A549 (cell line): Measurements from ENCODE around the gene PLCD3. TPM values are rescaled to one million over a fixed set of nuclear protein-coding genes. Genes with fewer than 3 reads are reported as not detected.

ENCODE experiments used
- ATAC-seq, 2 experiments: fragments of 200-7000 bp in 1 of 2; fragments of >200 bp in 1 of 2; cut with Nextera tagmentation in 1 of 2; cut with Tn5 transposase in 1 of 2; 3 replicates each; pipeline versions ENCODE4 v1.8.0 to v1.9.1; 2018 to 2020; ENCODE audit warnings: mild to moderate bottlenecking in 1 of 2, moderate library complexity in 1 of 2
- CTCF ChIA-PET: fragments of 300-600 bp; sonication (Branson Sonifier 250); formaldehyde crosslinking; extraction: SDS; loops from one replicate; lab custom pipeline; 2021; ENCODE audit warnings: antibody characterized with exemption, inconsistent platforms; lab: Yijun Ruan, JAX
- POLR2A ChIA-PET: fragments of 350-600 bp; formaldehyde crosslinking; extraction: SDS; loops from one replicate; lab custom pipeline; 2021; ENCODE audit warnings: antibody characterized with exemption, inconsistent platforms; lab: Yijun Ruan, JAX
- DNase-seq, 2 experiments: peaks; one replicate each; pipeline versions ENCODE4 v3.0.0 to v3.0.0-alpha.2; 2011 to 2016; ENCODE audit warnings: low read depth in 1 of 2, low spot score in 1 of 2
- FAIRE-seq: peaks from 2 replicates; lab custom pipeline; 2011; peaks lifted over from hg19 to GRCh38; lab: Jason Lieb, UNC
- H3K27ac ChIP-seq, 2 experiments: fragments of >200 bp; sonication (Bioruptor Twin); formaldehyde crosslinking; 3 replicates each; pipeline ENCODE4 v1.5.1; 2016 to 2017
- H3K4me1 ChIP-seq: fragments of >200 bp; sonication (Bioruptor Twin); formaldehyde crosslinking; 3 replicates; pipeline ENCODE4 v1.6.1; 2016
- H3K4me2 ChIP-seq: fragments of >200 bp; sonication (Bioruptor Twin); formaldehyde crosslinking; 3 replicates; pipeline ENCODE4 v1.6.1; 2016
- H3K4me3 ChIP-seq: fragments of >200 bp; sonication (Bioruptor Twin); formaldehyde crosslinking; 3 replicates; pipeline ENCODE4 v1.5.1; 2016
- H3K9me3 ChIP-seq: fragments of >200 bp; sonication (Bioruptor Twin); formaldehyde crosslinking; 3 replicates; pipeline ENCODE4 v1.6.1; 2016
- CBX8 ChIP-seq: fragments of 200-600 bp; sonication (generic); IDR thresholded peaks from 2 replicates; pipeline ENCODE4 v1.6.1; 2016
- EP300 ChIP-seq, 2 experiments: fragments of >200 bp; sonication (Bioruptor Twin); formaldehyde crosslinking; IDR thresholded peaks; 2 replicates in 1 of 2; 3 replicates in 1 of 2; pipeline ENCODE4 v1.6.1; 2016 to 2017
- ESRRA ChIP-seq: fragments of 150-350 bp; IDR thresholded peaks from 2 replicates; pipeline ENCODE4 v1.6.1; 2014; ENCODE audit warnings: mild to moderate bottlenecking, low read length, borderline replicate concordance
- FOSB ChIP-seq: fragments of 250-450 bp; sonication (Bioruptor Pico); IDR thresholded peaks from 2 replicates; pipeline ENCODE4 v1.5.0; 2020; ENCODE audit warnings: mild to moderate bottlenecking, moderate library complexity
- FOSL2 ChIP-seq, 2 experiments: fragments of 450-650 bp in 1 of 2; fragments of >200 bp in 1 of 2; sonication (Bioruptor Twin) in 1 of 2; formaldehyde crosslinking; IDR thresholded peaks; 2 replicates each; pipeline versions ENCODE4 v1.5.0 to v1.6.1; 2016 to 2020; ENCODE audit warnings: mild to moderate bottlenecking in 1 of 2, moderate library complexity in 1 of 2
- HOXB5 ChIP-seq: fragments of 250-450 bp; sonication (Bioruptor Pico); IDR thresholded peaks from 2 replicates; pipeline ENCODE4 v1.5.0; 2020; ENCODE audit warnings: mild to moderate bottlenecking, moderate library complexity
- JUN ChIP-seq, 2 experiments: fragments of >200 bp; sonication (Bioruptor Twin); formaldehyde crosslinking; IDR thresholded peaks; 2 replicates in 1 of 2; 3 replicates in 1 of 2; pipeline ENCODE4 v1.6.1; 2016 to 2017
- KDM5A ChIP-seq: fragments of 200-600 bp; sonication (generic); IDR thresholded peaks from 2 replicates; pipeline ENCODE4 v1.6.1; 2016; ENCODE audit warnings: antibody characterized with exemption, mild to moderate bottlenecking
- MAZ ChIP-seq: fragments of 150-350 bp; IDR thresholded peaks from 2 replicates; pipeline ENCODE4 v1.6.1; 2014; ENCODE audit warnings: antibody characterized with exemption, low read depth, low read length, borderline replicate concordance
- NFE2L2 ChIP-seq: fragments of 150-350 bp; conservative IDR thresholded peaks from 2 replicates; pipeline ENCODE4 v1.6.1; 2014; ENCODE audit warnings: low read length
- PHF8 ChIP-seq: fragments of 200-600 bp; sonication (generic); IDR thresholded peaks from 2 replicates; pipeline ENCODE4 v1.6.1; 2016; ENCODE audit warnings: low read depth, mild to moderate bottlenecking, antibody characterized with exemption, moderate library complexity, borderline replicate concordance
- RAD21 ChIP-seq, 2 experiments: fragments of >200 bp in 1 of 2; sonication (Bioruptor Twin) in 1 of 2; formaldehyde crosslinking in 1 of 2; IDR thresholded peaks in 1 of 2; conservative IDR thresholded peaks in 1 of 2; 2 replicates in 1 of 2; 3 replicates in 1 of 2; pipeline ENCODE4 v1.6.1; 2012 to 2018; ENCODE audit warnings: inconsistent platforms in 1 of 2
- SMC3 ChIP-seq: fragments of >200 bp; sonication (Bioruptor Twin); formaldehyde crosslinking; IDR thresholded peaks from 3 replicates; pipeline ENCODE4 v1.6.1; 2018; ENCODE audit warnings: inconsistent platforms
- TP53 ChIP-seq: fragments of 250-450 bp; sonication (Bioruptor Pico); IDR thresholded peaks from 2 replicates; pipeline ENCODE4 v1.5.0; 2021; ENCODE audit warnings: mild to moderate bottlenecking, moderate library complexity
- ZC3H11A ChIP-seq: fragments of 450-650 bp; IDR thresholded peaks from 2 replicates; pipeline ENCODE4 v1.6.1; 2014; ENCODE audit warnings: antibody characterized with exemption, mild to moderate bottlenecking
- WGBS: methylation state at CpG from one replicate; pipeline ENCODE4 v1.1.6; 2017; ENCODE audit errors: missing lambda C conversion rate; 5-methylcytosine and 5-hydroxymethylcytosine counted together
- polyA plus RNA-seq, 4 experiments: library from polyadenylated mRNA; depleted of rRNA in 3 of 4; stranded (reverse); fragments of >200 nt; fragmentation: RNase III in 1 of 4; extraction: RNeasy Plus Mini Kit Qiagen cat#74134 plus additional on column Dnase treatment in 1 of 4; gene quantifications; 2 replicates in 3 of 4; 3 replicates in 1 of 4; pipeline ENCODE4 v1.2.3, GENCODE V29; 2011 to 2017
- TF ChIP-seq, protein P1 (sequence below): fragments of >200 bp; sonication (Bioruptor Twin); formaldehyde crosslinking; IDR thresholded peaks from 3 replicates; pipeline ENCODE4 v1.5.1; 2016
- TF ChIP-seq, protein P2 (sequence below): IDR thresholded peaks from 2 replicates; pipeline ENCODE4 v1.6.1; 2012; ENCODE audit warnings: low read depth, borderline replicate concordance
- TF ChIP-seq, protein P3 (sequence below): IDR thresholded peaks from 2 replicates; pipeline ENCODE4 v1.6.1; 2012

Gene PLCD3
- polyA plus RNA-seq, 2 of the 4 experiments (the other 2 are of a cell fraction): 56.6 to 105 TPM

- H3K4me1 ChIP-seq: no peaks in the 10 kb centered on the region
- FAIRE-seq: no peak
- peak overlapping the region in 1 of 2 experiments; percentile 48; a peak in 2 of 6 replicates for H3K27ac ChIP-seq
- H3K4me2 ChIP-seq: no peak overlapping the region
- DNase-seq: no peak
- H3K9me3 ChIP-seq: no peaks in the 10 kb centered on the region
- CTCF ChIA-PET: interaction anchor here (0.7 to 12.0 kb wide), 8 partner anchors 9 to 90 kb away, joined by 3 to 288 read pairs (median 7); partner anchors contain the start of genes ACBD4 and PLCD3
- TF ChIP-seq JUN (IDR thresholded peaks at IDR 0.05) (no peak), ZC3H11A (no peak), CBX8 (no peak), MAZ (no peak), FOSL2 (IDR thresholded peaks at IDR 0.05) (no peak), FOSL2 (CRISPR knock-in tag; IDR thresholded peaks at IDR 0.05) (no peak)
- TF ChIP-seq, protein P1, sequence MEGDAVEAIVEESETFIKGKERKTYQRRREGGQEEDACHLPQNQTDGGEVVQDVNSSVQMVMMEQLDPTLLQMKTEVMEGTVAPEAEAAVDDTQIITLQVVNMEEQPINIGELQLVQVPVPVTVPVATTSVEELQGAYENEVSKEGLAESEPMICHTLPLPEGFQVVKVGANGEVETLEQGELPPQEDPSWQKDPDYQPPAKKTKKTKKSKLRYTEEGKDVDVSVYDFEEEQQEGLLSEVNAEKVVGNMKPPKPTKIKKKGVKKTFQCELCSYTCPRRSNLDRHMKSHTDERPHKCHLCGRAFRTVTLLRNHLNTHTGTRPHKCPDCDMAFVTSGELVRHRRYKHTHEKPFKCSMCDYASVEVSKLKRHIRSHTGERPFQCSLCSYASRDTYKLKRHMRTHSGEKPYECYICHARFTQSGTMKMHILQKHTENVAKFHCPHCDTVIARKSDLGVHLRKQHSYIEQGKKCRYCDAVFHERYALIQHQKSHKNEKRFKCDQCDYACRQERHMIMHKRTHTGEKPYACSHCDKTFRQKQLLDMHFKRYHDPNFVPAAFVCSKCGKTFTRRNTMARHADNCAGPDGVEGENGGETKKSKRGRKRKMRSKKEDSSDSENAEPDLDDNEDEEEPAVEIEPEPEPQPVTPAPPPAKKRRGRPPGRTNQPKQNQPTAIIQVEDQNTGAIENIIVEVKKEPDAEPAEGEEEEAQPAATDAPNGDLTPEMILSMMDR: no peak
- 89% methylated on average over 11 of the region's 11 CpGs for WGBS
- ATAC-seq: no peak
- POLR2A ChIA-PET: interaction anchor here (0.9 kb wide), 1 partner anchor 18 kb away, joined by 4 read pairs; no protein-coding TSS in a partner anchor
- no peak overlapping the region for H3K4me3 ChIP-seq
Measured at GRCh38 chr17:45111850-45112249, 20.5 kb downstream of the PLCD3 start.

- ATAC-seq: peak in 1 of 2 experiments; percentile 22; a peak in 3 of 6 replicates
- no peaks in the 10 kb centered on the region for H3K9me3 ChIP-seq
- CTCF ChIA-PET: interaction anchor here (0.7 to 12.0 kb wide), 9 partner anchors 8 to 200 kb away, joined by 3 to 288 read pairs (median 17); partner anchors contain the start of genes ACBD4 and PLCD3
- no peak for FAIRE-seq
- TF ChIP-seq ESRRA (no peak), KDM5A (no peak), FOSB (CRISPR knock-in tag) (no peak), HOXB5 (CRISPR knock-in tag) (no peak), EP300 (IDR thresholded peaks at IDR 0.05) (no peak), TP53 (no peak), NFE2L2 (no peak), RAD21 (conservative IDR thresholded peaks at IDR 0.05 in 1 of 2, IDR thresholded peaks at IDR 0.05 in 1 of 2) (no peak)
- TF ChIP-seq, protein P2, sequence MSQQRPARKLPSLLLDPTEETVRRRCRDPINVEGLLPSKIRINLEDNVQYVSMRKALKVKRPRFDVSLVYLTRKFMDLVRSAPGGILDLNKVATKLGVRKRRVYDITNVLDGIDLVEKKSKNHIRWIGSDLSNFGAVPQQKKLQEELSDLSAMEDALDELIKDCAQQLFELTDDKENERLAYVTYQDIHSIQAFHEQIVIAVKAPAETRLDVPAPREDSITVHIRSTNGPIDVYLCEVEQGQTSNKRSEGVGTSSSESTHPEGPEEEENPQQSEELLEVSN: no peak
- TF ChIP-seq, all 56 proteins: peak for 0
- Histone ChIP-seq H3K4me1 (no peaks in the 10 kb centered on the region), H3K27ac (peak overlapping the region in 1 of 2 experiments; percentile 48; a peak in 3 of 6 replicates), H3K4me2 (no peak overlapping the region), H3K4me3 (no peak overlapping the region)
- no peak for DNase-seq
- POLR2A ChIA-PET: no interaction called here
- WGBS: 84% methylated on average over 14 of the region's 16 CpGs
Measured at GRCh38 chr17:45110676-45111611, 21.4 kb downstream of the PLCD3 start.

- CTCF ChIA-PET: interaction anchor here (0.5 to 30.6 kb wide), 19 partner anchors 10 to 190 kb away, joined by 3 to 742 read pairs (median 5); partner anchors contain the start of genes ACBD4, HEXIM1, NMT1 and PLCD3
- 76% methylated on average over 12 of the region's 12 CpGs for WGBS
- Histone ChIP-seq H3K9me3 (no peaks in the 10 kb centered on the region), H3K4me2 (no peak overlapping the region), H3K4me3 (no peak overlapping the region), H3K4me1 (no peaks in the 10 kb centered on the region), H3K27ac (peak overlapping the region in 1 of 2 experiments; percentile 39; a peak in 3 of 6 replicates)
- FAIRE-seq: no peak
- peak in 1 of 2 experiments; percentile 20; a peak in 3 of 6 replicates for ATAC-seq
- no peak for TF ChIP-seq FOSB (CRISPR knock-in tag)
- peak; percentile 59 to 65; a peak in 4 of 5 replicates for TF ChIP-seq RAD21 (conservative IDR thresholded peaks at IDR 0.05 in 1 of 2, IDR thresholded peaks at IDR 0.05 in 1 of 2)
- TF ChIP-seq JUN (IDR thresholded peaks at IDR 0.05): peak in 1 of 2 experiments; percentile 55; a peak in 1 of 5 replicates
- no peak for TF ChIP-seq FOSL2 (IDR thresholded peaks at IDR 0.05)
- TF ChIP-seq FOSL2 (CRISPR knock-in tag; IDR thresholded peaks at IDR 0.05): no peak
- TF ChIP-seq, protein P1: peak; percentile 46; the same call in 2 of the 3 replicates
- TF ChIP-seq PHF8: no peak
- TF ChIP-seq, protein P3, sequence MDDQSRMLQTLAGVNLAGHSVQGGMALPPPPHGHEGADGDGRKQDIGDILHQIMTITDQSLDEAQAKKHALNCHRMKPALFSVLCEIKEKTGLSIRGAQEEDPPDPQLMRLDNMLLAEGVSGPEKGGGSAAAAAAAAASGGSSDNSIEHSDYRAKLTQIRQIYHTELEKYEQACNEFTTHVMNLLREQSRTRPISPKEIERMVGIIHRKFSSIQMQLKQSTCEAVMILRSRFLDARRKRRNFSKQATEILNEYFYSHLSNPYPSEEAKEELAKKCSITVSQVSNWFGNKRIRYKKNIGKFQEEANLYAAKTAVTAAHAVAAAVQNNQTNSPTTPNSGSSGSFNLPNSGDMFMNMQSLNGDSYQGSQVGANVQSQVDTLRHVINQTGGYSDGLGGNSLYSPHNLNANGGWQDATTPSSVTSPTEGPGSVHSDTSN: 0 out of 2 replicates have a peak, but pooled peaks have one; percentile 0
- TF ChIP-seq SMC3: peak; percentile 66
- DNase-seq: peak in 1 of 2 experiments; percentile 51
- POLR2A ChIA-PET: interaction anchor here (1.3 to 1.8 kb wide), 2 partner anchors 10 to 39 kb away, joined by 4 to 12 read pairs; partner anchors contain the start of gene HEXIM1
Measured at GRCh38 chr17:45108595-45109521, 23.5 kb downstream of the PLCD3 start.
